SK-N-SH (cell line): Measurements from ENCODE around the gene SPATA2. TPM values are rescaled to one million over a fixed set of nuclear protein-coding genes. Genes with fewer than 3 reads are reported as not detected.
A peak's percentile ranks its signal among the peaks of the same experiment; 100 is the strongest.

Experiments used
- CTCF ChIA-PET: fragments of 300-600, 350-600 bp; formaldehyde crosslinking; extraction: SDS; loops from one replicate; lab custom pipeline; 2021; lab: Yijun Ruan, JAX
- POLR2A ChIA-PET: fragments of 350-600 bp; sonication (Branson Sonifier 250); formaldehyde crosslinking; extraction: SDS; loops from one replicate; lab custom pipeline; 2020; ENCODE audit warnings: antibody characterized with exemption, inconsistent platforms; lab: Yijun Ruan, JAX
- DNase-seq: peaks from one replicate; pipeline ENCODE4 v3.0.0; 2012
- H2AFZ ChIP-seq: fragments of 200-600 bp; sonication (generic); 2 replicates; pipeline ENCODE4 v1.8.1; 2016; ENCODE audit warnings: antibody characterized with exemption, mild to moderate bottlenecking, low read depth
- H3F3A ChIP-seq: fragments of 200-600 bp; sonication (generic); replicated peaks from 2 replicates; pipeline ENCODE3; 2016; ENCODE audit warnings: antibody characterized with exemption, mild to moderate bottlenecking; ENCODE audit not compliant: insufficient read depth
- H3K27ac ChIP-seq, 2 experiments: fragments of 200-500 bp in 1 of 2; fragments of 200-600 bp in 1 of 2; sonication (Bioruptor generic) in 1 of 2; sonication (generic), shearing (Covaris generic) in 1 of 2; 2 replicates each; pipeline versions ENCODE4 v1.5.1 to v1.6.1; 2014 to 2016; ENCODE audit warnings: low read depth in 2 of 2, inconsistent platforms in 1 of 2, low read length in 1 of 2, mild to moderate bottlenecking in 1 of 2, mixed read lengths in 1 of 2
- H3K27me3 ChIP-seq: fragments of 200-600 bp; sonication (generic), shearing (Covaris generic); 2 replicates; pipeline ENCODE4 v1.6.1; 2016; ENCODE audit warnings: mixed run types; ENCODE audit not compliant: insufficient read depth
- H3K36me3 ChIP-seq, 2 experiments: fragments of 200-500 bp in 1 of 2; fragments of 200-600 bp in 1 of 2; sonication (Bioruptor generic) in 1 of 2; sonication (generic) in 1 of 2; replicated peaks in 1 of 2; 2 replicates each; pipeline versions ENCODE3 to v1.5.1; 2014 to 2016; ENCODE audit warnings: low read length in 1 of 2, mild to moderate bottlenecking in 1 of 2; ENCODE audit not compliant: insufficient read depth in 2 of 2, control insufficient read depth in 1 of 2
- H3K4me1 ChIP-seq, 2 experiments: fragments of 200-500 bp in 1 of 2; fragments of 200-600 bp in 1 of 2; sonication (Bioruptor generic) in 1 of 2; sonication (generic), shearing (Covaris generic) in 1 of 2; 2 replicates each; pipeline versions ENCODE4 v1.5.1 to v1.6.1; 2014 to 2016; ENCODE audit warnings: low read depth in 1 of 2, low read length in 1 of 2, mixed run types in 1 of 2; ENCODE audit not compliant: insufficient read depth in 2 of 2, control insufficient read depth in 1 of 2
- H3K4me2 ChIP-seq: fragments of 200-600 bp; sonication (generic), shearing (Covaris generic); 2 replicates; pipeline ENCODE4 v1.6.1; 2017; ENCODE audit warnings: mixed run types
- H3K4me3 ChIP-seq, 2 experiments: fragments of 200-500 bp in 1 of 2; fragments of 200-600 bp in 1 of 2; sonication (Bioruptor generic) in 1 of 2; sonication (generic), shearing (Covaris generic) in 1 of 2; 2 replicates each; pipeline versions ENCODE4 v1.5.1 to v1.8.1; 2014 to 2016; ENCODE audit warnings: low read depth in 2 of 2, inconsistent platforms in 1 of 2, low read length in 1 of 2, mild to moderate bottlenecking in 1 of 2, mixed read lengths in 1 of 2, moderate library complexity in 1 of 2
- H3K79me2 ChIP-seq: fragments of 200-600 bp; sonication (generic); 2 replicates; pipeline ENCODE4 v1.8.1; 2017; ENCODE audit warnings: mild to moderate bottlenecking; ENCODE audit not compliant: insufficient read depth
- H3K9ac ChIP-seq: fragments of 200-600 bp; sonication (generic); 2 replicates; pipeline ENCODE4 v1.6.1; 2017; ENCODE audit warnings: mixed run types
- H3K9me2 ChIP-seq: fragments of 200-600 bp; sonication (generic); 2 replicates; pipeline ENCODE4 v1.6.1; 2017; ENCODE audit warnings: mixed run types
- H3K9me3 ChIP-seq: fragments of 200-600 bp; sonication (generic); 2 replicates; pipeline ENCODE4 v1.6.1; 2017; ENCODE audit warnings: mixed run types, mild to moderate bottlenecking, moderate library complexity
- H4K20me1 ChIP-seq: fragments of 200-600 bp; sonication (generic); 2 replicates; pipeline ENCODE4 v1.6.1; 2017; ENCODE audit warnings: mild to moderate bottlenecking, mixed run types; ENCODE audit not compliant: insufficient read depth
- CHD2 ChIP-seq: fragments of 150-350 bp; IDR thresholded peaks from 2 replicates; pipeline ENCODE4 v1.6.1; 2018; ENCODE audit warnings: low read length; ENCODE audit not compliant: partially characterized antibody
- ELF1 ChIP-seq: IDR thresholded peaks from 2 replicates; pipeline ENCODE4 v1.4.0; 2012
- EZH2phosphoT487 ChIP-seq: fragments of 200-600 bp; sonication (generic); IDR thresholded peaks from 2 replicates; pipeline ENCODE4 v1.6.1; 2017; ENCODE audit warnings: low read depth, mixed run types, mild to moderate bottlenecking, antibody characterized with exemption, moderate library complexity, borderline replicate concordance
- FOSL2 ChIP-seq: IDR thresholded peaks from 2 replicates; pipeline ENCODE4 v1.4.0; 2012; ENCODE audit warnings: low read depth, mild to moderate bottlenecking, moderate library complexity, borderline replicate concordance
- FOXJ3 ChIP-seq: sonication (generic); formaldehyde crosslinking; IDR thresholded peaks from 2 replicates; pipeline ENCODE4 v1.5.1; 2020; ENCODE audit warnings: mild to moderate bottlenecking, missing genetic modification reagents
- GABPA ChIP-seq: IDR thresholded peaks from 2 replicates; pipeline ENCODE4 v1.4.0; 2012; ENCODE audit warnings: low read depth, mild to moderate bottlenecking
- MEF2A ChIP-seq: IDR thresholded peaks from 2 replicates; pipeline ENCODE4 v1.4.0; 2012; ENCODE audit warnings: low read depth, borderline replicate concordance
- MXI1 ChIP-seq: IDR thresholded peaks from 2 replicates; pipeline ENCODE4 v1.6.1; 2012; ENCODE audit warnings: mild to moderate bottlenecking, low read depth, low read length, improper control_type of control experiment
- POLR2AphosphoS5 ChIP-seq: IDR thresholded peaks from 2 replicates; pipeline ENCODE4 v1.6.1; 2012; ENCODE audit warnings: low read depth, low read length
- RCOR1 ChIP-seq: fragments of 150-350 bp; IDR thresholded peaks from 2 replicates; pipeline ENCODE4 v1.6.1; 2017; ENCODE audit warnings: antibody characterized with exemption, low read length
- RXRA ChIP-seq: IDR thresholded peaks from 2 replicates; pipeline ENCODE4 v1.4.0; 2012; ENCODE audit warnings: low read depth, mild to moderate bottlenecking, borderline replicate concordance
- SIN3A ChIP-seq: IDR thresholded peaks from 2 replicates; pipeline ENCODE4 v1.6.1; 2012; ENCODE audit warnings: low read depth, mild to moderate bottlenecking, low read length, moderate library complexity, borderline replicate concordance
- TAF1 ChIP-seq: IDR thresholded peaks from 2 replicates; pipeline ENCODE4 v1.6.1; 2012; ENCODE audit warnings: low read depth, mild to moderate bottlenecking, low read length, moderate library complexity, borderline replicate concordance
- TEAD4 ChIP-seq: IDR thresholded peaks from 2 replicates; pipeline ENCODE4 v1.4.0; 2012; ENCODE audit warnings: mild to moderate bottlenecking, borderline replicate concordance; ENCODE audit not compliant: insufficient read depth
- YY1 ChIP-seq: IDR thresholded peaks from 2 replicates; pipeline ENCODE4 v1.4.0; 2012; ENCODE audit warnings: low read depth, mild to moderate bottlenecking
- ZBTB33 ChIP-seq: IDR thresholded peaks from 2 replicates; pipeline ENCODE4 v1.4.0; 2012; ENCODE audit warnings: low read depth, borderline replicate concordance
- WGBS: methylation state at CpG from one replicate; pipeline ENCODE4 v1.1.6; 2017; ENCODE audit warnings: low lambda C conversion rate; 5-methylcytosine and 5-hydroxymethylcytosine counted together
- polyA plus RNA-seq, 3 experiments: library from polyadenylated mRNA; depleted of rRNA; stranded (reverse); fragments of >200 nt; gene quantifications; 2 replicates each; pipeline ENCODE4 v1.2.3, GENCODE V29; 2012
- TF ChIP-seq, protein P1 (sequence below): fragments of 200-600 bp; sonication (generic); IDR thresholded peaks from 2 replicates; pipeline ENCODE4 v1.6.1; 2017; ENCODE audit warnings: antibody characterized with exemption, mild to moderate bottlenecking, moderate library complexity
- TF ChIP-seq, protein P2 (sequence below): IDR thresholded peaks from 2 replicates; pipeline ENCODE4; 2012
- TF ChIP-seq, protein P3 (sequence below): IDR thresholded peaks from 2 replicates; pipeline ENCODE4 v1.4.0; 2012; ENCODE audit warnings: low read depth, borderline replicate concordance

The SPATA2 gene, protein sequence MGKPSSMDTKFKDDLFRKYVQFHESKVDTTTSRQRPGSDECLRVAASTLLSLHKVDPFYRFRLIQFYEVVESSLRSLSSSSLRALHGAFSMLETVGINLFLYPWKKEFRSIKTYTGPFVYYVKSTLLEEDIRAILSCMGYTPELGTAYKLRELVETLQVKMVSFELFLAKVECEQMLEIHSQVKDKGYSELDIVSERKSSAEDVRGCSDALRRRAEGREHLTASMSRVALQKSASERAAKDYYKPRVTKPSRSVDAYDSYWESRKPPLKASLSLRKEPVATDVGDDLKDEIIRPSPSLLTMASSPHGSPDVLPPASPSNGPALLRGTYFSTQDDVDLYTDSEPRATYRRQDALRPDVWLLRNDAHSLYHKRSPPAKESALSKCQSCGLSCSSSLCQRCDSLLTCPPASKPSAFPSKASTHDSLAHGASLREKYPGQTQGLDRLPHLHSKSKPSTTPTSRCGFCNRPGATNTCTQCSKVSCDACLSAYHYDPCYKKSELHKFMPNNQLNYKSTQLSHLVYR
- polyA plus RNA-seq (2012; rRNA removed) = 5.8 and 7.2 TPM in 2 replicates
- 4.6 and 5.7 TPM in 2 replicates for polyA plus RNA-seq (2012; cell fraction: cytosol; rRNA removed)
- polyA plus RNA-seq (2012; cell fraction: nucleus; rRNA removed) = 7.8 and 8.4 TPM in 2 replicates

- H4K20me1 ChIP-seq = peaks cover 39% of the 10 kb centered on the region
- ChIA-PET POLR2A (interaction anchor here (0.9 to 1.0 kb wide), 2 partner anchors 9 to 200 kb away, joined by 3 to 4 read pairs; no protein-coding TSS in a partner anchor), CTCF (interaction anchor here (0.7 to 2.1 kb wide), 6 partner anchors 10 to 374 kb away, joined by 3 to 6 read pairs (median 4); no protein-coding TSS in a partner anchor)
- peaks cover 0 to 19% of the 10 kb centered on the region in 2 experiments; a peak in 1 of 4 replicates for H3K4me1 ChIP-seq
- H3K36me3 ChIP-seq = no peaks in the 10 kb centered on the region
- H3K9me3 ChIP-seq = no peaks in the 10 kb centered on the region
- no peaks in the 10 kb centered on the region for H3K9me2 ChIP-seq
- 0% methylated on average over 22 of the region's 69 CpGs for WGBS
- peak within 1 kb of the TSS; percentile 97 for H2AFZ ChIP-seq
- peaks cover 9% of the 10 kb centered on the region for H3F3A ChIP-seq
- peak within 1 kb of the TSS; percentile 98 for H3K9ac ChIP-seq
- TF ChIP-seq, protein P1, sequence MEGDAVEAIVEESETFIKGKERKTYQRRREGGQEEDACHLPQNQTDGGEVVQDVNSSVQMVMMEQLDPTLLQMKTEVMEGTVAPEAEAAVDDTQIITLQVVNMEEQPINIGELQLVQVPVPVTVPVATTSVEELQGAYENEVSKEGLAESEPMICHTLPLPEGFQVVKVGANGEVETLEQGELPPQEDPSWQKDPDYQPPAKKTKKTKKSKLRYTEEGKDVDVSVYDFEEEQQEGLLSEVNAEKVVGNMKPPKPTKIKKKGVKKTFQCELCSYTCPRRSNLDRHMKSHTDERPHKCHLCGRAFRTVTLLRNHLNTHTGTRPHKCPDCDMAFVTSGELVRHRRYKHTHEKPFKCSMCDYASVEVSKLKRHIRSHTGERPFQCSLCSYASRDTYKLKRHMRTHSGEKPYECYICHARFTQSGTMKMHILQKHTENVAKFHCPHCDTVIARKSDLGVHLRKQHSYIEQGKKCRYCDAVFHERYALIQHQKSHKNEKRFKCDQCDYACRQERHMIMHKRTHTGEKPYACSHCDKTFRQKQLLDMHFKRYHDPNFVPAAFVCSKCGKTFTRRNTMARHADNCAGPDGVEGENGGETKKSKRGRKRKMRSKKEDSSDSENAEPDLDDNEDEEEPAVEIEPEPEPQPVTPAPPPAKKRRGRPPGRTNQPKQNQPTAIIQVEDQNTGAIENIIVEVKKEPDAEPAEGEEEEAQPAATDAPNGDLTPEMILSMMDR = no peak
- TF ChIP-seq ELF1 (peak; percentile 56), MEF2A (no peak), GABPA (peak; percentile 99), RXRA (no peak), ZBTB33 (no peak), MXI1 (peak; percentile 79), POLR2AphosphoS5 (peak; percentile 68; the same call in 1 of the 2 replicates), EZH2phosphoT487 (no peak), FOSL2 (no peak), TAF1 (peak; percentile 70; the same call in 1 of the 2 replicates), SIN3A (peak; percentile 27; the same call in 1 of the 2 replicates), FOXJ3 (CRISPR knock-in tag) (no peak), YY1 (peak; percentile 18; the same call in 1 of the 2 replicates), CHD2 (peak; percentile 75), RCOR1 (peak; percentile 56), TEAD4 (no peak)
- TF ChIP-seq, protein P2, sequence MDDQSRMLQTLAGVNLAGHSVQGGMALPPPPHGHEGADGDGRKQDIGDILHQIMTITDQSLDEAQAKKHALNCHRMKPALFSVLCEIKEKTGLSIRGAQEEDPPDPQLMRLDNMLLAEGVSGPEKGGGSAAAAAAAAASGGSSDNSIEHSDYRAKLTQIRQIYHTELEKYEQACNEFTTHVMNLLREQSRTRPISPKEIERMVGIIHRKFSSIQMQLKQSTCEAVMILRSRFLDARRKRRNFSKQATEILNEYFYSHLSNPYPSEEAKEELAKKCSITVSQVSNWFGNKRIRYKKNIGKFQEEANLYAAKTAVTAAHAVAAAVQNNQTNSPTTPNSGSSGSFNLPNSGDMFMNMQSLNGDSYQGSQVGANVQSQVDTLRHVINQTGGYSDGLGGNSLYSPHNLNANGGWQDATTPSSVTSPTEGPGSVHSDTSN = no peak
- TF ChIP-seq, protein P3, sequence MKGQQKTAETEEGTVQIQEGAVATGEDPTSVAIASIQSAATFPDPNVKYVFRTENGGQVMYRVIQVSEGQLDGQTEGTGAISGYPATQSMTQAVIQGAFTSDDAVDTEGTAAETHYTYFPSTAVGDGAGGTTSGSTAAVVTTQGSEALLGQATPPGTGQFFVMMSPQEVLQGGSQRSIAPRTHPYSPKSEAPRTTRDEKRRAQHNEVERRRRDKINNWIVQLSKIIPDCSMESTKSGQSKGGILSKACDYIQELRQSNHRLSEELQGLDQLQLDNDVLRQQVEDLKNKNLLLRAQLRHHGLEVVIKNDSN = no peak
- peak; percentile 98 for DNase-seq
- no peaks in the 10 kb centered on the region for H3K27me3 ChIP-seq
- H3K4me2 ChIP-seq = peak within 1 kb of the TSS; percentile 98
- peak within 1 kb of the TSS; percentile 98 to 100 for H3K27ac ChIP-seq
- peaks cover 48% of the 10 kb centered on the region for H3K79me2 ChIP-seq
- peak within 1 kb of the TSS; percentile 89 to 97 for H3K4me3 ChIP-seq
These were observed at the start of gene SPATA2 for GRCh38 chr20:49915380-49916145. Gene SPATA2 (minus strand): TSS chr20:49915529. CDS start chr20:49908490, 7,039 bp downstream.
